Gastroesophageal sphincter (tissue), 4 donors: Measurements from ENCODE around the gene KLHL29. TPM values are rescaled to one million over a fixed set of nuclear protein-coding genes. Genes with fewer than 3 reads are reported as not detected.
A peak's percentile ranks its signal among the peaks of the same experiment; 100 is the strongest.

Experiments used
- ATAC-seq: fragments of 150-250 bp; one replicate; pipeline ENCODE4 v1.9.1; 2016; ENCODE audit warnings: mild to moderate bottlenecking, moderate library complexity
- H3K27ac ChIP-seq, 4 donors: fragments of 200-600 bp; sonication (generic) in 3 of 4; 1 replicate in 3 of 4; 2 replicates in 1 of 4; pipeline ENCODE4 v1.5.1; 2016 to 2019
- H3K27me3 ChIP-seq: fragments of 200-600 bp; sonication (generic); one replicate; pipeline ENCODE4 v1.5.1; 2019
- H3K36me3 ChIP-seq, 2 donors: fragments of 200-600 bp; sonication (generic); one replicate each; pipeline ENCODE4 v1.5.1; 2019; ENCODE audit warnings: control low read depth in 1 of 2
- H3K4me1 ChIP-seq, 3 donors: fragments of 200-600 bp; sonication (generic); 1 replicate in 2 of 3; 2 replicates in 1 of 3; pipeline ENCODE4 v1.5.1; 2016 to 2019; ENCODE audit warnings: control low read depth in 2 of 3
- H3K4me3 ChIP-seq, 2 donors: fragments of 200-600 bp; sonication (generic); one replicate each; pipeline ENCODE4 v1.5.1; 2019; ENCODE audit warnings: mild to moderate bottlenecking in 1 of 2, moderate library complexity in 1 of 2
- H3K9me3 ChIP-seq, 3 donors: fragments of 200-600 bp; sonication (generic); one replicate each; pipeline ENCODE4 v1.5.1; 2017 to 2019; ENCODE audit warnings: control low read depth in 2 of 3
- EP300 ChIP-seq: sonication (generic); formaldehyde crosslinking; IDR thresholded peaks from one replicate; pipeline ENCODE4 v1.6.1; 2017; ENCODE audit warnings: antibody characterized with exemption, mild to moderate bottlenecking
- POLR2A ChIP-seq, 2 donors: fragments of 450-650 bp; IDR thresholded peaks; one replicate each; pipeline ENCODE4 v1.6.1; 2017; ENCODE audit warnings: antibody characterized with exemption in 2 of 2, mild to moderate bottlenecking in 2 of 2, moderate library complexity in 1 of 2
- POLR2AphosphoS5 ChIP-seq: sonication (generic); formaldehyde crosslinking; IDR thresholded peaks from one replicate; pipeline ENCODE4 v1.6.1; 2017; ENCODE audit warnings: antibody characterized with exemption
- WGBS, 2 donors: methylation state at CpG; one replicate each; pipeline ENCODE4 v1.1.5; 2018; ENCODE audit warnings: low coverage in 1 of 2; 5-methylcytosine and 5-hydroxymethylcytosine counted together
- total RNA-seq, 4 donors: library from RNA; depleted of rRNA; stranded (reverse); fragments of >200 nt; gene quantifications; one replicate each; pipeline ENCODE4 v1.1.0, GENCODE V29; 2016
- TF ChIP-seq, protein P1 (sequence below), 4 experiments: fragments of 200-600 bp in 2 of 4; fragments of 450-650 bp in 2 of 4; sonication (generic) in 1 of 4; IDR thresholded peaks; one replicate each; pipeline ENCODE4 v1.5.1; 2017 to 2019; ENCODE audit warnings: antibody characterized with exemption in 4 of 4, mild to moderate bottlenecking in 2 of 4, moderate library complexity in 2 of 4

KLHL29 gene
- total RNA-seq, 4 donors from 2014 or later: 15.2 to 31.5 (median 24.2) TPM

DNA sequence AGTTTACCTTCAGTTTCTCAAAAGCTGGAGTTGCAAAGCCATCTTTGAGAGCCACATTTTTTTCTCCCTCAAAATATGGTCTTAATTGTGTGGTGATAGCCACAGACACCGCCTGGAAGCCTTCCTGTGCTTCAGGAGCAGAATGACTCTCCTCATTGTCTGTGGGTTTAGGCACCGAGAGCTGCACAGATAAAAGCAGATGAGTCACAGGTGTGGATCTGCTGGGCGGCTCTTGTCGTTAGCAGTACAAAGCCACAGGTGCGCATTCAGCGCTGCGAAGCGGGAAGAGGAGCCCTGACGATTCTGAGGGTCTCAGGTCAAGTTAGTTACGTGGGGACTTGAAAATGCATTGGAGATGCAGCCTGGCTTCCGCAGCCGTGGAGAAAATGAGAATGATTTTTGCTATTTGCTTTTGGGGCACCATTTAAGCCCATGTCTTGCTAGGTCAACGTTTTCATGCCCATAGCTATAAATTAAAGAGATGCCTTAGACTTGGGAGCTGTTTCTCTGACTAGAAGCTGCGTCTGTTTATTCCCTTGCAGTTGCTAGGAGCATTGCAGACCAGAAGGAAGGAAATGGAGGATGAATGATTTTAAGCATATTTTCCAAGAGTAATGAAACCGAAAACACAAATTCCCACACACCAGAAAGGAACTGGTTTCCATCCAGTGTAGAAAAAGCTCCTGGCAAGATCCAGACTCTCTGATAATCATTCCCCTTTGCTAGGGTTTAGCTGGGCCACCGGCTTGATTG is 51.5 kb downstream of the KLHL29 start:
- Histone ChIP-seq H3K27me3 (no peaks in the 10 kb centered on the region), H3K27ac (peak overlapping the region in 3 of 4 donors; percentile 53 to 66 (median 58))
- no peak for ATAC-seq

DNA sequence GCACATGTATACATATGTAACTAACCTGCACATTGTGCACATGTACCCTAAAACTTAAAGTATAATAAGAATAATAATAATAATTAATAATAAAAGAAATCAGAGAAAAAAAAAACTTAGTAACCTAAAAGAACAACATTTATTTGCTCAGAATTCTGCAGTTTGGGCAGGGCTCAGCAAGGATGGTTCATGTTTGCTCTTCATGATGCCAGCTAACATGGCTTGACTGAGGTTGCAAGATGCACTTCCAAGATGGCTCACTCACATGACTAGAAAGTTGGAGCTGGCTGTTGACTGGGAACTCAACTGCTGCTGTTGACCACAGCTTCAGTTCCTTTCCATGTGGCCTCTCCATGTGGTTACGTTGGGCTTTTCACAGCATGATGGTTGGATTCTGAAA is 56.4 kb downstream of the KLHL29 start:
- Histone ChIP-seq H3K36me3 (no peaks in the 10 kb centered on the region), H3K9me3 (peaks cover 0 to 12% (median 0%) of the 10 kb centered on the region in 3 donors), H3K4me3 (no peak overlapping the region), H3K27me3 (no peaks in the 10 kb centered on the region), H3K27ac (no peak overlapping the region), H3K4me1 (peaks cover 0 to 23% (median 2%) of the 10 kb centered on the region in 3 donors)
- TF ChIP-seq POLR2AphosphoS5 (no peak), POLR2A (IDR thresholded peaks at IDR 0.05) (no peak), EP300 (no peak)
- TF ChIP-seq, protein P1, sequence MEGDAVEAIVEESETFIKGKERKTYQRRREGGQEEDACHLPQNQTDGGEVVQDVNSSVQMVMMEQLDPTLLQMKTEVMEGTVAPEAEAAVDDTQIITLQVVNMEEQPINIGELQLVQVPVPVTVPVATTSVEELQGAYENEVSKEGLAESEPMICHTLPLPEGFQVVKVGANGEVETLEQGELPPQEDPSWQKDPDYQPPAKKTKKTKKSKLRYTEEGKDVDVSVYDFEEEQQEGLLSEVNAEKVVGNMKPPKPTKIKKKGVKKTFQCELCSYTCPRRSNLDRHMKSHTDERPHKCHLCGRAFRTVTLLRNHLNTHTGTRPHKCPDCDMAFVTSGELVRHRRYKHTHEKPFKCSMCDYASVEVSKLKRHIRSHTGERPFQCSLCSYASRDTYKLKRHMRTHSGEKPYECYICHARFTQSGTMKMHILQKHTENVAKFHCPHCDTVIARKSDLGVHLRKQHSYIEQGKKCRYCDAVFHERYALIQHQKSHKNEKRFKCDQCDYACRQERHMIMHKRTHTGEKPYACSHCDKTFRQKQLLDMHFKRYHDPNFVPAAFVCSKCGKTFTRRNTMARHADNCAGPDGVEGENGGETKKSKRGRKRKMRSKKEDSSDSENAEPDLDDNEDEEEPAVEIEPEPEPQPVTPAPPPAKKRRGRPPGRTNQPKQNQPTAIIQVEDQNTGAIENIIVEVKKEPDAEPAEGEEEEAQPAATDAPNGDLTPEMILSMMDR (IDR thresholded peaks at IDR 0.05): no peak
- WGBS, 2 donors: 100% methylated on average over 1 of the region's 1 CpG
- no peak for ATAC-seq

More for the DNA sequence above, 51.5 kb downstream of the KLHL29 start:
- H3K9me3 ChIP-seq: peaks cover 0 to 6% (median 0%) of the 10 kb centered on the region in 3 donors
- TF ChIP-seq POLR2A (IDR thresholded peaks at IDR 0.05): no peak
- TF ChIP-seq, protein P1 (IDR thresholded peaks at IDR 0.05): no peak
- TF ChIP-seq POLR2AphosphoS5: peak; percentile 54
- 20 to 57% methylated on average over 2 to 15 of the region's 16 CpGs for WGBS, 2 donors
- H3K4me3 ChIP-seq: no peak overlapping the region
- H3K36me3 ChIP-seq: no peaks in the 10 kb centered on the region
- peaks cover 0 to 32% (median 4%) of the 10 kb centered on the region in 3 donors for H3K4me1 ChIP-seq

DNA sequence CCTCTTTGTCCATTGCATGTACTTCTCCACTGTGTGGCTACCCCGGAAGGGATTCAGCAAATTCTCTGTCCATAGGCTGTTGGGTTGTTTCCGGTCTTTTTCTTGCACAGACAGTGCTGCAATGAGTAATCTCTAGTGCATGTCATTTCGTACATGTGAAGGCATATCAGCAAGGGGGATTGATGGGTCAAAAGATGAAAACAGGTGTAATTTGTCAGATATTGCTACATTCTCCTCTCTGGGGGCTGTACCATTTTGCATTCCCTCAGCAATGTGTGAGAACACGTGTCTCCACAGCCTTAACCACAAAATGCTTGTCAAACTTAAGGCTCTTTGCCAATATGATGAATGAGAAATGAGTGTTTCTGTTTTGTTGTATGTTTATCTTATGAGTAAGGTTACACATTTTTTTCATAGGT is 60.5 kb downstream of the KLHL29 start:
- H3K27me3 ChIP-seq: no peaks in the 10 kb centered on the region
- no peaks in the 10 kb centered on the region for H3K36me3 ChIP-seq
- ATAC-seq: no peak
- WGBS, 2 donors: 63 to 83% methylated on average over 2 of the region's 4 CpGs
- H3K27ac ChIP-seq: no peak overlapping the region
- H3K9me3 ChIP-seq: peaks cover 0 to 12% (median 0%) of the 10 kb centered on the region in 3 donors
- no peak for TF ChIP-seq EP300
- TF ChIP-seq, protein P1 (IDR thresholded peaks at IDR 0.05): no peak
- no peak for TF ChIP-seq POLR2AphosphoS5
- no peak for TF ChIP-seq POLR2A (IDR thresholded peaks at IDR 0.05)
- peaks cover 0 to 24% (median 0%) of the 10 kb centered on the region in 3 donors for H3K4me1 ChIP-seq
- no peak overlapping the region for H3K4me3 ChIP-seq

DNA sequence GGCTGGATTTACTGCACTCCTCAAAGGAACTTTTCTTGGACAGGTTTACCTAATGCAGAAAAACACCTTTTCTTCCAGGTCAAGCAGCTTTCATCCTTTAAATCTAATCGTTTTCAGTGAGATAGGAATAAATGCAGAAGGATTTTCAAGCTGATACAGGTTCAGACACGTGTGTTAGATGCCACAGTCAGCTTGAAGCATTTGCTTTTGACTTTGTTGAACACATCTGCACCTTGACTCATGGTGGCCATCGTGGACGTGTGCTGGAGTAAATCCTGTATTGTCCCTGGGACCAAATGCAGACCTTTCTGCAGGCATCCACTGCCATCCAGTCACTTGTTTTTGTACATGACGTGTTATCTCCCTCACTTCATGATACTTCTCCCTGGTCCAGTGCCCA is 61.9 kb downstream of the KLHL29 start:
- TF ChIP-seq POLR2AphosphoS5: no peak
- TF ChIP-seq, protein P1 (IDR thresholded peaks at IDR 0.05): no peak
- no peak for TF ChIP-seq EP300
- TF ChIP-seq POLR2A (IDR thresholded peaks at IDR 0.05): no peak
- Histone ChIP-seq H3K27ac (no peak overlapping the region), H3K27me3 (no peaks in the 10 kb centered on the region), H3K4me3 (no peak overlapping the region), H3K4me1 (peaks cover 0 to 29% (median 0%) of the 10 kb centered on the region in 3 donors), H3K9me3 (peaks cover 0 to 1% (median 0%) of the 10 kb centered on the region in 3 donors), H3K36me3 (no peaks in the 10 kb centered on the region)
- WGBS, 2 donors: 85 to 86% methylated on average over 5 of the region's 5 CpGs
- no peak for ATAC-seq

DNA sequence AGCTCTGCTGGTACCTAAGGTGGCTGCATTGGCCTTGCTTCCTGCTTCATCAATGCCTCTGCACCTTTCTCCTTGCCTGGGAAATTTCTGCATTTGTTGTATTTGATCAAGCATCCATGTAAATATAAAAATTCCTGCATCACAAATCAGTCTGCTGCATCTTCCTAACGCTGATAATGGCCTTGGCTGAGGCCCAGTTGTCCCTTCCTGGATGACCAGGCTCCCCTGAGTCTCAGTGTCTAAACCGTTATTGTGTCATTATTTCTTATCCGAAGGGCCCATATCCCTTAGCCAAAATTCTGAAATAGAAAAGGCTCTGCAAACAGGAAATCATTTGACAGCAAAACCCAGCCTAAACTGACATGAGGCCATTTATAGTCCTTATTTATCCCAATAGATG is 62.4 kb downstream of the KLHL29 start:
- no peak for ATAC-seq
- H3K4me1 ChIP-seq: peaks cover 0 to 32% (median 0%) of the 10 kb centered on the region in 3 donors
- H3K27ac ChIP-seq: no peak overlapping the region
- no peak overlapping the region for H3K4me3 ChIP-seq
- 64 to 68% methylated on average over 3 of the region's 3 CpGs for WGBS, 2 donors
- TF ChIP-seq, protein P1 (IDR thresholded peaks at IDR 0.05): no peak
- no peak for TF ChIP-seq EP300
- no peak for TF ChIP-seq POLR2AphosphoS5
- H3K36me3 ChIP-seq: no peaks in the 10 kb centered on the region
- H3K27me3 ChIP-seq: no peaks in the 10 kb centered on the region
- H3K9me3 ChIP-seq: no peaks in the 10 kb centered on the region
